ENCODE measurements around the gene SHISA5. TPM values are rescaled to one million over a fixed set of nuclear protein-coding genes. Genes with fewer than 3 reads are reported as not detected.
A peak's percentile ranks its signal among the peaks of the same experiment; 100 is the strongest.

SHISA5 gene
- total and polyA plus RNA-seq, 2 of the 8 experiments (the other 6 are each of a cell fraction or from before 2014, with no cell fraction given): 196 to 315 TPM

DNA sequence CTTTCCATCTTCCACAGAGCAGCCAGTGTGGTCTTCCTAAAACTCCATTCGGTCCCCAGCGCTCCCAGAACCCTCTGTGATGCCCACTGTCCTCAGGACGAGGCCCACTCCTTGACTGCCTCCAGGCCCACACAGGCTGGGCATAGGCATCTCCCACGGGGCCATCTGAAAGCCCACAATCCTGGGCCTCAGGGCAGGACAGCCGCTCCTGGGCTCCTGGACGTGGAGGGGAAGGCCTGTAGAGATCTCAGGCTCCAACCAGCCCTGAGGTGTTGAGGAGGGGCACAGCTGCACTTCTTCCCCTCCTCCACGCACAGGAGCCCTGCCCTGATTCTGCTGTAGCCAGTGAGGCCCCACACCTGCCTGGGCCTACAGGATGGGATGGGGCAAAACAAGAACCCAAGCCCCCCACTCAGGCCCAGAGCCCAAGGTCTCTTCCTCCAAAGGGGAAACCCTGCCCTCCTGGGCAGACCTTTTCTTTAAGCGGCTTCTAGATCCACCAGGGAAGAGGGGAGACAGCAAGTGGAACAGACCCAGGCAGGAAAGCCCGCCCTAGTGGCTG, 25.9 kb downstream of the SHISA5 start:
- H2AK5ac ChIP-seq (ENCODE audit: low read depth, low read length): no peak overlapping the region; the same call in 1 of the 2 replicates
- H3K27me3 ChIP-seq (replicated peaks in 1 of 4; ENCODE audit: control insufficient read depth in 3 of 4, extremely low read depth in 1 of 4, insufficient read depth in 3 of 4, low read length in 3 of 4): no peaks in the 10 kb centered on the region
- no peaks in the 10 kb centered on the region for H3K36me3 ChIP-seq (ENCODE audit: control insufficient read depth in 2 of 4, insufficient read depth in 4 of 4, low read length in 3 of 4)
- no peak overlapping the region for H2BK120ac ChIP-seq (replicated peaks; ENCODE audit: low read depth, low read length)
- H3K14ac ChIP-seq (ENCODE audit: insufficient read length): no peak overlapping the region
- no peak overlapping the region for H4K91ac ChIP-seq (replicated peaks; ENCODE audit: insufficient read length, low read length)
- H2AFZ ChIP-seq (ENCODE audit: low read length): no peak overlapping the region
- H4K8ac ChIP-seq (ENCODE audit: extremely low read depth, insufficient read depth, low read length): no peak overlapping the region
- H3K27ac ChIP-seq (ENCODE audit: low read depth, low read length): no peak overlapping the region
- no peaks in the 10 kb centered on the region; the same call in none of the 2 replicates for H3K23me2 ChIP-seq (ENCODE audit: low read depth, low read length)
- ChIA-PET POLR2A (ENCODE audit: partially characterized antibody) (interaction anchor here (0.9 to 7.6 kb wide), 3 partner anchors 10 to 158 kb away, joined by 3 to 83 read pairs (median 3); a partner anchor contains a TSS), CTCF (ENCODE audit: partially characterized antibody) (interaction anchor here (1.0 to 21.5 kb wide), 6 partner anchors 13 to 77 kb away, joined by 3 to 251 read pairs (median 15); partner anchors contain the start of gene SHISA5)
- H2BK15ac ChIP-seq (ENCODE audit: low read length): peak overlapping the region; percentile 67; the same call in 1 of the 2 replicates
- H3K18ac ChIP-seq (ENCODE audit: extremely low read depth, low read length): no peak overlapping the region
- WGBS, 2 experiments (ENCODE audit: extremely low coverage in 1 of 2, insufficient coverage in 1 of 2, insufficient read length in 1 of 2, insufficient replicate concordance in 2 of 2, low coverage in 1 of 2, low lambda C conversion rate in 2 of 2, missing lambda C conversion rate in 1 of 2): 94% methylated on average over 9 of the region's 9 CpGs; no CpG with 5 or more reads in 1 of the 2 experiments
- DNase-seq (ENCODE audit: low read depth in 1 of 2, low spot score in 2 of 2): no peak
- no peak overlapping the region for H3K23ac ChIP-seq (ENCODE audit: insufficient read length)
- H3K4me3 ChIP-seq (ENCODE audit: extremely low read depth in 1 of 4, insufficient read depth in 2 of 4, low read depth in 3 of 4, low read length in 4 of 4): no peak overlapping the region
- no peak overlapping the region for H3K56ac ChIP-seq (replicated peaks; ENCODE audit: insufficient read length, low read depth, low read length)
- H4K5ac ChIP-seq (ENCODE audit: insufficient read length, low read depth, low read length): no peak overlapping the region
- no peaks in the 10 kb centered on the region for H4K20me1 ChIP-seq (replicated peaks in 1 of 2; ENCODE audit: control insufficient read depth in 1 of 2, insufficient read depth in 2 of 2, low read length in 2 of 2)
- no peak overlapping the region for H3K9ac ChIP-seq (replicated peaks in 1 of 4; ENCODE audit: extremely low read depth in 1 of 4, low read depth in 3 of 4, low read length in 3 of 4)
- H2BK20ac ChIP-seq (ENCODE audit: low read length): 0 out of 2 replicates have a peak overlapping the region, but pooled peaks have one; percentile 13
- no peaks in the 10 kb centered on the region for H3K9me3 ChIP-seq (ENCODE audit: insufficient read depth in 2 of 2, low read depth in 1 of 2, low read length in 1 of 2)
- peak overlapping the region; percentile 27 for H2BK5ac ChIP-seq (ENCODE audit: low read depth, low read length)
- peak overlapping the region; percentile 85; the same call in 1 of the 2 replicates for H2BK12ac ChIP-seq (ENCODE audit: low read depth, low read length)
- no peak overlapping the region for H3K4ac ChIP-seq (replicated peaks; ENCODE audit: insufficient read length, low read depth, low read length)
- no peaks in the 10 kb centered on the region for H3K79me1 ChIP-seq (ENCODE audit: low read depth, low read length)
- H3K4me1 ChIP-seq (replicated peaks in 1 of 4; ENCODE audit: control insufficient read depth in 3 of 4, insufficient read depth in 4 of 4, low read length in 3 of 4): peaks cover 0 to 21% (median 13%) of the 10 kb centered on the region in 4 experiments; a peak in 6 of 7 replicates
- FAIRE-seq: no peak
- no peaks in the 10 kb centered on the region for H3K79me2 ChIP-seq (ENCODE audit: control insufficient read depth in 1 of 2, insufficient read depth in 2 of 2, low read length in 2 of 2)
- H3K4me2 ChIP-seq (ENCODE audit: insufficient read depth in 1 of 2, low read depth in 2 of 2, low read length in 2 of 2): no peak overlapping the region
- no peak for TF ChIP-seq SAP30 (IDR thresholded peaks at IDR 0.05; ENCODE audit: insufficient read depth, insufficient replicate concordance, low read length)
- no peak for TF ChIP-seq FOSL1 (IDR thresholded peaks at IDR 0.05; ENCODE audit: insufficient read depth, low read depth, low read length)
- TF ChIP-seq TAF1 (IDR thresholded peaks at IDR 0.05; ENCODE audit: low read depth, low read length): no peak
- no peak for TF ChIP-seq RAD21 (IDR thresholded peaks at IDR 0.05 in 1 of 2, conservative IDR thresholded peaks at IDR 0.05 in 1 of 2; ENCODE audit: low read depth in 2 of 2, low read length in 2 of 2)
- no peak for TF ChIP-seq TAF7 (optimal IDR thresholded peaks at IDR 0.05; ENCODE audit: borderline replicate concordance, low read depth, low read length)
- TF ChIP-seq CTBP2 (IDR thresholded peaks at IDR 0.05; ENCODE audit: borderline replicate concordance, insufficient read depth, insufficient read length, low read length): no peak
- no peak for TF ChIP-seq BACH1 (IDR thresholded peaks at IDR 0.05; ENCODE audit: low read length)
- TF ChIP-seq, protein P1, sequence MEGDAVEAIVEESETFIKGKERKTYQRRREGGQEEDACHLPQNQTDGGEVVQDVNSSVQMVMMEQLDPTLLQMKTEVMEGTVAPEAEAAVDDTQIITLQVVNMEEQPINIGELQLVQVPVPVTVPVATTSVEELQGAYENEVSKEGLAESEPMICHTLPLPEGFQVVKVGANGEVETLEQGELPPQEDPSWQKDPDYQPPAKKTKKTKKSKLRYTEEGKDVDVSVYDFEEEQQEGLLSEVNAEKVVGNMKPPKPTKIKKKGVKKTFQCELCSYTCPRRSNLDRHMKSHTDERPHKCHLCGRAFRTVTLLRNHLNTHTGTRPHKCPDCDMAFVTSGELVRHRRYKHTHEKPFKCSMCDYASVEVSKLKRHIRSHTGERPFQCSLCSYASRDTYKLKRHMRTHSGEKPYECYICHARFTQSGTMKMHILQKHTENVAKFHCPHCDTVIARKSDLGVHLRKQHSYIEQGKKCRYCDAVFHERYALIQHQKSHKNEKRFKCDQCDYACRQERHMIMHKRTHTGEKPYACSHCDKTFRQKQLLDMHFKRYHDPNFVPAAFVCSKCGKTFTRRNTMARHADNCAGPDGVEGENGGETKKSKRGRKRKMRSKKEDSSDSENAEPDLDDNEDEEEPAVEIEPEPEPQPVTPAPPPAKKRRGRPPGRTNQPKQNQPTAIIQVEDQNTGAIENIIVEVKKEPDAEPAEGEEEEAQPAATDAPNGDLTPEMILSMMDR (IDR thresholded peaks at IDR 0.05; ENCODE audit: control extremely low read depth in 1 of 3, insufficient read depth in 1 of 3, low read depth in 1 of 3, low read length in 3 of 3): no peak
- TF ChIP-seq GABPA (IDR thresholded peaks at IDR 0.05; ENCODE audit: borderline replicate concordance, insufficient read depth, low read length): no peak

Measured in H1 (cell line).